Activated naive CD8-positive, alpha-beta T cell treated with anti-CD3 and anti-CD28 coated beads, Interleukin-2, amount 50 U/mL, for 24 hours (primary cell): Measurements from ENCODE around the gene ASPRV1.
A peak's percentile ranks its signal among the peaks of the same experiment; 100 is the strongest.
"Not testable (repeated sequence)": the region's sequence is repeated elsewhere in the genome, so short reads cannot be mapped to it uniquely, and the experiment has no call there.

Experiments
- ATAC-seq: fragments of 150-1000 bp; cut with Tn5 transposase; one replicate; pipeline ENCODE4 v1.10.0; 2021
- DNase-seq: peaks from one replicate; pipeline ENCODE4 v3.0.0; 2021
- H3K27ac Mint-ChIP-seq: one replicate; pipeline ENCODE4 v1.8.0; 2021; ENCODE audit warnings: mild to moderate bottlenecking, mixed read lengths
- H3K27me3 Mint-ChIP-seq: one replicate; pipeline ENCODE4 v1.8.0; 2021; ENCODE audit warnings: mixed read lengths
- H3K36me3 Mint-ChIP-seq: one replicate; pipeline ENCODE4 v1.8.0; 2021; ENCODE audit warnings: low read depth, mixed read lengths
- H3K4me1 Mint-ChIP-seq: one replicate; pipeline ENCODE4 v1.8.0; 2021; ENCODE audit warnings: mixed read lengths
- H3K4me3 Mint-ChIP-seq: one replicate; pipeline ENCODE4 v1.8.0; 2021; ENCODE audit warnings: mild to moderate bottlenecking, moderate library complexity, mixed read lengths
- H3K9me3 Mint-ChIP-seq: one replicate; pipeline ENCODE4 v1.8.0; 2021; ENCODE audit warnings: mixed read lengths

Gene ASPRV1

DNA sequence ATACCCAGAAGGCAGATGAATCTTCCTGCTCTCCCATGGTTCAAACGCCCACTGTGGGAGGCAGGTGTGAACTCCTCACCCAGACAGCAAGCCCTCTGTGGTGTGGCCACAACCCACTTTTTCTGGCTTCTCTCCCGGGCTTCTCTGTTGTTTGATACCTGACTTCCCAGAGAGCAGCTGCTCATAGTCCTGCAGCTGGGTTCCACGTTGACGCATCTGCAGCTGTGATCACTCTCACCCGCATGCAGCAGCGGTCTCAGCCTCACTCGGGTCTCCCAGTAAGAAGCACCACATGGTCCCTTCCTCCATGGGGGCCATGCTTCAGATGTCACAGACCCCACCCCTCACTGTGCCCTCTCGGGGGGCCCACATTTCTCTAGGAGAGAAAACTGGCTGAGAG lies 3.5 kb downstream of the ASPRV1 start:
- no peaks in the 10 kb centered on the region for H3K4me1 Mint-ChIP-seq
- ATAC-seq (no peak), DNase-seq (no peak)
- no peak overlapping the region for H3K4me3 Mint-ChIP-seq
- H3K27ac Mint-ChIP-seq, result no peak overlapping the region
- H3K9me3 Mint-ChIP-seq, result no peaks in the 10 kb centered on the region
- peaks cover 6% of the 10 kb centered on the region for H3K27me3 Mint-ChIP-seq
- H3K36me3 Mint-ChIP-seq, result no peaks in the 10 kb centered on the region

DNA sequence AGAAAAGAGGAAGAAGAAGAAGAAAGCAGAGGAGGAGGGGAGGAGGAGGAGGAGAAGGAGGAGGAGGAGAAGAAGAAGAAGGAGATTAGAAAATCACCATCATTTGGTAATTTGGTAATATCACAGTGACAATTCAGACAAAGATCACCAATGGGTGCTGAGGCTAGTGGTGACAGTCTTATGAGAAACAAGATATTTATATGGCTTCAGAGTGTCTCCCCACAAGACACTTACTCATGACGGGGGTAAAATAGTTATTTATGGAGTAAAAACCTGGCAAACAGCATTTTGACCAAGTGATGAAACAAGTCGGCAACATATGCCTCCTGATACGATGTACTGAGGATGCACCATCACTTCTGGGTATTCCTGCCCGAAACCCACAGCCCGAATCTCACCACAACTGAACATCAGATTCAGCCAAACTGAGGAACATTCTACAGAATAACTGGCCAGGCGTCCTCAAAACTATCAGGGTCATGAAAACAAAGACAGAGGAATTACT lies 4.9 kb downstream of the ASPRV1 start:
- Mint-ChIP-seq H3K9me3 (no peaks in the 10 kb centered on the region), H3K4me3 (no peak overlapping the region), H3K27me3 (peaks cover 6% of the 10 kb centered on the region), H3K27ac (no peak overlapping the region), H3K36me3 (no peaks in the 10 kb centered on the region), H3K4me1 (no peaks in the 10 kb centered on the region)
- ATAC-seq, result no peak
- DNase-seq, result no peak

DNA sequence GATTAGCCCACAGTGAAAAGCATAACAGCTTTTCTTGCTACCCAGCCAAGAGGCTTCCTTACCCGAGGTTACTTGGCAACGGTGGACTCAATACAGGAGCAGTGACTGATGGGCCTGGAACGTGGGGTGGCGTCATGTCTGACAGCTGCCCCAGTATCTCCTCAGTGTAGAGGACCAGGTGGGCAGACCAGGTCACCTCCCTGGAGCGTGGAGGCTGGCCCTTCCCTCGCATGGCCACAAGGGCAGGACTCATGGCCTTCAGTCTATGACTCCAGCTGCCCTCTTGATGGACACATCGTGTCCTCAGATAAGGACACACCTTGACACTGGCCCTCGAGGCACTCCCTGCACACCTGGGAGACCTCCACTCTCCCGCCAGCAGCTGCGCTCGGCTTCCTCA lies 6.4 kb downstream of the ASPRV1 start:
- Mint-ChIP-seq H3K9me3 (no peaks in the 10 kb centered on the region), H3K27ac (no peak overlapping the region), H3K4me1 (no peaks in the 10 kb centered on the region), H3K4me3 (no peak overlapping the region), H3K27me3 (peaks cover 6% of the 10 kb centered on the region), H3K36me3 (no peaks in the 10 kb centered on the region)
- DNase-seq (no peak), ATAC-seq (no peak)

DNA sequence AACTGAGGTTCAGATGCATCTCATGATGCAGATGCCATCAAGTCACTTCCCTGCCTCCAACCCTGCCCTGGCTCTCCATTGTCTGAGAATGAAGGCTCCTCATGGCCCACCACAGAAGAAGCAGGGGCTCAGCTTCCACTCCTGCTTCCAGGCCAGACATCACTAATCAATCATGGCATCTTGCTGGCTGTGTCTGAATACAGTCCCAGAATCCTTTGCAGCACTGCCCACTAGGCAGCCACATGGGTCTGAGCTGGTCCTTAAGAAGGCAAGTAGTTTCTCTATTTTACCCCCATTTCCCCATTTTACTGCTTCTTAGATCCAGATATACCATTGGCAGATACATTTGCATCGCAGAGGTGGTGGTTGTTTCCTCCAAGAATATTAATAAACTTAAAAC lies 7.3 kb downstream of the ASPRV1 start:
- Mint-ChIP-seq H3K36me3 (no peaks in the 10 kb centered on the region), H3K4me1 (no peaks in the 10 kb centered on the region), H3K27ac (no peak overlapping the region), H3K4me3 (no peak overlapping the region), H3K9me3 (no peaks in the 10 kb centered on the region), H3K27me3 (peaks cover under 1% of the 10 kb centered on the region)
- ATAC-seq (no peak), DNase-seq (no peak)

DNA sequence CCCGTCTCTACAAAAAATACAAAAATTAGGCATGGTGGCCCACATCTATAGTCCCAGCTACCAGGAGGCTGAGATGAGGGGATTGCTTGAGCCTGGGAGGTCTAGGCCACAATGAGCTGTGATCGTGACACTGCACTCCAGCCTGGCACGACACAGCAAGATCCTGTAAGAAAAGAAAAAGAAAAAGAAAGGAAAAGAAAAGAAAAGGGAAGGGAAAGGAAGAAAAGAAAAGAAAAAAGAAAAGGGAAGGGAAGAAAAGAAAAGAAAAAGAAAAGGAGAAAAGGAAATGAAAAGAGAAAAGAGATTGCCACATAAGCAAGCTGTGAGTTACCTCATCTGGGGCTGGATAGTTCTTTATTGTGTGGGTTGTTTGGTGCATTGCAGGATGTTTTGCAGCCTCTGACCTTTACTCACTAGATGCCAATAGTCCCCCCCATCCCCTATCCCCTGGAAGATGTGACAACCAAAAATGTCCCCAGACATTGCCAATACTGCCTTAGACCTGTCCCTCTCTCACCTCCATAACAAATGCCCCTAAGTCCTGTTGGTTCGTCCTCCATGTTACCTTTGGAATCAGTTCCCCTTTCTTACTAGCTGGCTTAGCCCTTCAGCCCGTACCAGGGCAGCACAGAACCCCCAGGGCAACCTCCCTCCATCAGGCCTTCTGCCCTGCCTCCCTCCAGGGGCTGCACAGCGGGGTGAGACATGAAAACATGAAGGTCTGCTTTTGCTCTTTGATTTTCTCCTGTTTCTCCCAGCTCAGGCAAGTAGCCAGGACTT lies 8.9 kb downstream of the ASPRV1 start:
- ATAC-seq (no peak), DNase-seq (no peak)
- no peaks in the 10 kb centered on the region for H3K36me3 Mint-ChIP-seq
- H3K4me3 Mint-ChIP-seq, result no peak overlapping the region
- peaks cover 2% of the 10 kb centered on the region for H3K27me3 Mint-ChIP-seq
- H3K9me3 Mint-ChIP-seq, result no peaks in the 10 kb centered on the region
- peaks cover 3% of the 10 kb centered on the region for H3K4me1 Mint-ChIP-seq
- peak overlapping the region; percentile 23 for H3K27ac Mint-ChIP-seq

DNA sequence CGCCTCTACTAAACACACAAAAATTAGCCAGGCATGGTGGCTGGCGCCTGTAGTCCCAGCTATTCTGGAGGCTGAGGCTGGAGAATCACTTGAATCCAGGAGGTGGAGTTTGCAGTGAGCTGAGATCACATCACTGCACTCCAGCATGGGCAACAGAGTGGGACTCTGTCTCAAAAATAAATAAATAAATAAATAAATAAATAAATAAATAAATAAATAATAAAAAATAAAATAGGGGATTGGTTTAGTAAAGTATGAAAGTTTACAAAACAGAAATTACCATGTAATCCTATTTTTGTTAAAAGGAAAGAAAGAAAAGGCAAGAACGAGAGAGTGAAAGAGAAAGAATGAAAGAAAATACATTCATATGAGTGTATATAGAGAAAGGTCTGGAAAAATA lies 10.8 kb downstream of the ASPRV1 start:
- not testable (repeated sequence) for DNase-seq, H3K36me3 Mint-ChIP-seq, H3K4me3 Mint-ChIP-seq, H3K9me3 Mint-ChIP-seq, ATAC-seq, H3K27ac Mint-ChIP-seq, H3K27me3 Mint-ChIP-seq
- peaks cover 21% of the 10 kb centered on the region for H3K4me1 Mint-ChIP-seq

DNA sequence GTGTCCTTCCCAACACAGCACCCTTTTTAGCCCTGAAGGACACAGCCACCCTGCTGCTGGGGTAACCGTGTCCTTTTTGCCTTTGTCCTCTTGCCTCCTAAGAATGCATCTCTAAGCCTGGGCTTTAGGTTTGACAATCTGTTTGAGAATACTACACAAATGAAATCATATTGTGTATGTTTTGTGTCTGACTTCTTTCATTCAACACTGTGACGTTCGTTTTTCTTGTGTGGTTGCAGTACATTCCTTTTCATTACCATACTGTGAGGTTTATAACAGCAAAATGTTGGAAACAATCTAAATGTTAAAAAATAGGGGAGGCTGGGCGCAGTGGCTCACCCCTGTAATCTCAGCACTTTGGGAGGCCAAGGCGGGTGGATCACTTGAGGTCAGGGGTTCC lies 11.2 kb downstream of the ASPRV1 start:
- no peak for DNase-seq
- Mint-ChIP-seq H3K4me1 (peaks cover 26% of the 10 kb centered on the region), H3K9me3 (no peaks in the 10 kb centered on the region), H3K4me3 (no peak overlapping the region), H3K27ac (no peak overlapping the region), H3K27me3 (peaks cover 2% of the 10 kb centered on the region), H3K36me3 (no peaks in the 10 kb centered on the region)
- no peak for ATAC-seq

DNA sequence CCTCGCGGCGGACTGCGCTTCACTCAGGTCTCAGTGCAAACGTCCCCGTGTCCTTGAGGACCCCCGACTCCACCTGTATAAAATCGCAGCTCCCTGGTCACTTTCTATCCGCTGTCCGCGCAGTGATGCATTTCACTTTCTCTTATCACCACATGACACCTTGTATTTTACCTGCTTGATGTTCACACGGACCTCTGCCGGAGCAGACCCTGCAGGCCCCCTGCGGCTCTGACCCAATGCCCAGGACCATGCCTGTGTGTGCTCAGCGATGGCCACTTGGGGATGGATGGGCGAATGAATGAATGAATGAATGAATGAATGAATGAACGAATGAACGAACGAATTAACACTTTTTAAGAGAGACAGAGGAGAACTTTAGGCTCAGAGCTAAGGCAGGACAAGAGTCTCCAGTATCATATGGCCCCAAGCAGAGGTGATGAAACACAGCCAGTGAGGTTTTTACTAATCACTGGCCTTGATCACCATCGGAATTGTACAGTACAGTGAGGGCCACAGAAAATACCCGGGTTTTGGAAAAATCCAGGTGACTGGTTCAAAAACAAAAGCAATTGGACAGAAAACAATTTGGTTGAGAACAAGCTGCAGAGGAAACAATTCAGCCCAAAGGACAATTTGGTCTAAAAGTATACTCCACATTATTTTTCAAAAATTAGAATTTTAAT lies 12.3 kb downstream of the ASPRV1 start:
- Mint-ChIP-seq H3K27me3 (peaks cover 2% of the 10 kb centered on the region), H3K4me3 (no peak overlapping the region), H3K9me3 (no peaks in the 10 kb centered on the region), H3K36me3 (no peaks in the 10 kb centered on the region), H3K27ac (no peak overlapping the region), H3K4me1 (peaks cover 33% of the 10 kb centered on the region)
- ATAC-seq, result no peak
- DNase-seq, result no peak

DNA sequence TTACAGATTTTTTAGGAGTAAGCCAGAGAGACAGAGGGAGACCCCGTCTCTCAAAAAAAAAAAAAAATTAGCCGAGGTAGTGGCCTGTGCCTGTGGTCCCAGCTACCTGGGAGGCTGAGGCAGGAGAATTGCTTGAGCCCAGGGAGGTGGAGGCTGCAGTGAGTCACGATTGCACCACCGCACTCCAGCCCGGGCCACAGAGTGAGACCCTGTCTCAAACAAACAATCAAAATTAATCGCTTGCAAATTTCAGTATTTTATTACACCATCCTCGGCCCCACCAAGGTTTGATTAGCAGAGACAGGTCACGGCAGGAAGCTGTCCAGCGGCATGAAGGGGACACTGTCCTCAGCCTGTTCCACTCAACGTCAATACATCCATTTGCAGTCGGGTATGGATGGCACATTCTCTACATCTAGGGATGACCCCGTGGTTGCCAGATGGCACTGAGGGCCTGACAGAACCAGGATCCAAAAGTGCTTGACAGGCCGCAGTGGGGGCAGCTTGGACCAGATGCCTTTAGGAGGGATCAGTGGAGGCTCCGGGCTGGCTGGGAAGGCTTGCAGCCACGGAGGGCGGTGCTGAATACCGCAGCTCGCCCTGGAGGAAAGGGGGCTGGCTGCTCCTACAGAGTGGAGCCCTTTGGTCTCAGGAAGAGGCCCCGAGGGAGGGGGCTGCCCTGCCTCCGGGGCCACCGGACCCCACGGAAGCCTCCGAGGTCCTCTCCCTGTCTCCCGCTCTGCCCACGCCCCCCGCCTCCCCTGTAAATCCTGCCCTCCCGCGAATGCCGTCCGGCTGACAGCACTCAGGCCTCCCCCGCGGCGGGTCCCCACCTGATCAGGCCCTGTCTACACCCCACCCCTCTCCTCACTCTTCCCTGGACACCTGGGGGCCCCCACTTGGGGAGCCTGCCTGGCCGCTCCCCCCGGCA lies 13.1 kb downstream of the ASPRV1 start:
- ATAC-seq, result no peak
- Mint-ChIP-seq H3K9me3 (no peaks in the 10 kb centered on the region), H3K27me3 (peaks cover 2% of the 10 kb centered on the region), H3K36me3 (no peaks in the 10 kb centered on the region), H3K4me1 (peaks cover 34% of the 10 kb centered on the region), H3K4me3 (no peak overlapping the region), H3K27ac (no peak overlapping the region)
- no peak for DNase-seq

DNA sequence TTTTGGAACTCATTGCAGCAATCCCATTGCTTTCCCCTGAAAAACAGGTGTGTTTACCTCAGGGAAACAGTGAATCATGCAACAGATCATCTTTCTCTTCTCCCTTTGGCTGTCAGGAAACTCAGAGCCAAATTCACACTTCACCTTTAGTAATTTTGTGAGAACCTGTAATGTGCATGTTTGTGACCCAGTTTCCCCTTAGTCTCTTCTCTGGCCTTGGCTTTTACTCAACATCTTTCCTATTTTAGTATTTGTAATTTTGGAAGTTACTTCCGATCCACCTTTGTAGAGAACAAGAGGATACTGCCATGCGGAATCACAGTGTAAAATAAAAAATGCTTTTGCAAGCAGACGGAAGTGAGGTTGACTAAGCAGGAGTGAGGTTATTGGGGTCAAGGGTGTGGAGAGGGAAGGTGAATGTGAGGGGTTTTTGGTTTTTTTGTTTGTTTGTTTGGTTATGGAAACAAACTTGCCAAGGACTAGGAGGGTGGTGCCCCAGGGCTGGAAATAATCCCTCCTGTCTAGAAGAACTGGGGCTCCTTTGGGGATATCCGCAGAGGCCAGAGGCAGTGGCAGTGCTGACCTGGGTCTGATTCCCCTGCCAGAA lies 14.0 kb downstream of the ASPRV1 start:
- no peak for DNase-seq
- no peak for ATAC-seq
- no peak overlapping the region for H3K27ac Mint-ChIP-seq
- no peak overlapping the region for H3K4me3 Mint-ChIP-seq
- H3K36me3 Mint-ChIP-seq, result peaks cover 3% of the 10 kb centered on the region
- no peaks in the 10 kb centered on the region for H3K9me3 Mint-ChIP-seq
- H3K27me3 Mint-ChIP-seq, result peaks cover 2% of the 10 kb centered on the region
- H3K4me1 Mint-ChIP-seq, result peaks cover 39% of the 10 kb centered on the region

DNA sequence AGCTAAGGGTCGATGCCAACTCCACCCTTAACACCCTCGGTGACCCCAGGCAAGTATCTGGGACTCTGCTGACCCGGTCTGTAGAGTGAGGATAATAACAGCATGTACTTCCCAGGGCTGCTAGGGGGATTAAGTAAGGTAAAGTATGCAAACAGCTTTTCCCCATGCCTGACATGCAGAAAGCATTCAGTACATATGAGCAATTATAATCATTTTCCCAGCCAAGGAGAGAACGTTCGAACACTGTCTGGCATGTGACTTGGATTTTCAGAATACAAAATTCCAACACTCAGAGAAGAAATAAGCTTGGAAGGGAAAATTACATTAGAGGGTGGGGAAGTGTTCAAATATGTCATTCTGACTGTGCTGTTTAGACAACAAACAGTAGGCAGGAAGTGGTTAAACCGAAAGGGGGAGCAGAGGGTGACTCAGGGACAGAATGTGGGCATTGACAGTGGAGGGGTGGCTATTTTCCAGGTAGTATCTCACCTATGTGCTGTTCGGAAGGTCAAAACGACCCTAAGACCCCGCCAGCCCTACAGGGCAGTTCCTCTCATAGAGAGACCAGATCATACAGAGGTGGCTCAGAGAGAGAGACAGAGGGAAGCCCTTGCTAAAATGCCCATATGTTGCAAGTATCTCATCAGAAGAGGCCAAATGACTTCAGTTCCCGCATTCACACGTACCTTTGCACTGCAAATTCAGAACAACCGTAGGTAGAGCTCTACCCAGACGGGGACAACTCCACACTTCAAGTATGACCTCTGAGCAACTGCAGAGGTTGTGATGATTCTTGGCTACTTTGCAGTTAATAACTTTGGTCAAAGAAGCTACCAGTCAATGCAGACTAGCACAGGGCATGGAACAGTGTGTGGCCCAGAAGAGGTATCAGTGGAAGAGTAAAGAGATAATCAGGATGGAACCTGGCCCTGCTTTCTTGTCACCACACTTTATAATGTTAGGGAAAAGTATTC lies 14.8 kb downstream of the ASPRV1 start:
- peaks cover 39% of the 10 kb centered on the region for H3K4me1 Mint-ChIP-seq
- H3K36me3 Mint-ChIP-seq, result peaks cover 3% of the 10 kb centered on the region
- DNase-seq (peak; percentile 26), ATAC-seq (peak; percentile 84)
- no peaks in the 10 kb centered on the region for H3K9me3 Mint-ChIP-seq
- H3K27me3 Mint-ChIP-seq, result peaks cover 2% of the 10 kb centered on the region
- peak overlapping the region; percentile 60 for H3K27ac Mint-ChIP-seq
- peak overlapping the region; percentile 31 for H3K4me3 Mint-ChIP-seq

DNA sequence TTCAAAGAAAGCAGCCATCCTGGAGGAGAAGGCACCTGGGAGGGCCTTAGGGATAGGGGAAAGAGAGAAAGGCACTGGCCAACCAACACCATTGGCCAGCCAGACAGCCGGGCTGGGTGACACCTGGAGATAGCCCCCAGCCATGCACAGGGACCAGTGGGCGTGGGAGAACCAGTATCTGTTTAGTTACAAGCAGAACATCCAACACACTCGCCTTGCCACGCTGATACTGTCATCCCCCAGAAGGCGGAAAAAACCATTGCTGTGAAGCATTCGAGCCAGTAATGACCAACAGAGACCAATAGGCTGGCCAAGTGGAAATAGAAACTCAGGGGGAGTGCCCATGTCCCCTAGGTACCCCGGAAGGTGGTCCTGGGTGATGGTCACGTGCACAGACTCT lies 15.5 kb downstream of the ASPRV1 start:
- Mint-ChIP-seq H3K36me3 (peaks cover 3% of the 10 kb centered on the region), H3K4me3 (no peak overlapping the region), H3K4me1 (peaks cover 39% of the 10 kb centered on the region), H3K27ac (peak overlapping the region; percentile 60), H3K27me3 (peaks cover 2% of the 10 kb centered on the region), H3K9me3 (no peaks in the 10 kb centered on the region)
- ATAC-seq, result no peak
- no peak for DNase-seq

DNA sequence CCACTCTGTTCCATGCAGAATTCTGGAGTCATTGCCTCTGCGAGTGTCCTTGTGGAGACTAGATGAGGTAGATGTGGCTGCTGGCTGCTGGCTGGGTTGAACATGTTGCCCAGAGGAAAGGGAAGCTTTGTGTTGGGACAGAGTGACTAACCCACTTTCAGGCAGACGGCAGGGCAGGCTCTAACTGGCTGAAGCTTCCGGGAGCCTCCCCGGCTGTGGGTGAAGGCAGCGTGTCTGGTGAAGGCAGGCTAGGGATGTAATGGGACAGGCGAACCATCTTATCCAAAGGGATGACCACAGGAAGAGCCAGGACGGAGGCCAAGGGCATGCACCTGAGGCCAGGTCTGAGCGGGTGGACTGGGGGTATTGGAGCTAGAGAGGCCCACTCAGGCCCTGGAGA lies 16.0 kb downstream of the ASPRV1 start:
- no peak for ATAC-seq
- Mint-ChIP-seq H3K4me3 (no peak overlapping the region), H3K27me3 (peaks cover 2% of the 10 kb centered on the region), H3K9me3 (no peaks in the 10 kb centered on the region), H3K36me3 (peaks cover 3% of the 10 kb centered on the region), H3K27ac (peak overlapping the region; percentile 60), H3K4me1 (peaks cover 39% of the 10 kb centered on the region)
- no peak for DNase-seq
